ENCODE results near the gene SCAF11.
"Not testable (repeated sequence)": the region's sequence is repeated elsewhere in the genome, so short reads cannot be mapped to it uniquely, and the experiment has no call there.

- not testable (repeated sequence) for TF ChIP-seq CTCF, MAX (IDR thresholded peaks at IDR 0.05; ENCODE audit: low read depth, low read length)
Observed at GRCh38 chr12:46017866-46018375, 27.5 kb upstream of the SCAF11 start.

Measured in NB4 (cell line).